H9 (cell line): ENCODE results near the gene VGLL1. TPM values are rescaled to one million over a fixed set of nuclear protein-coding genes. Genes with fewer than 3 reads are reported as not detected.

Experiments used
- DNase-seq: peaks from one replicate; pipeline ENCODE4 v3.0.0-alpha.2; 2017
- H2AFZ ChIP-seq: one replicate; pipeline ENCODE4 v1.6.1; 2013; ENCODE audit warnings: mild to moderate bottlenecking, low read length, control low read depth, moderate library complexity
- H2AK5ac ChIP-seq: 2 replicates; pipeline ENCODE4 v1.6.1; 2013; ENCODE audit warnings: low read length, control low read depth, mixed read lengths; ENCODE audit not compliant: insufficient read length
- H2BK120ac ChIP-seq: one replicate; pipeline ENCODE4 v1.6.1; 2013; ENCODE audit warnings: low read depth, mild to moderate bottlenecking, low read length, control low read depth, inconsistent platforms; ENCODE audit not compliant: poor library complexity, severe bottlenecking
- H2BK12ac ChIP-seq: 2 replicates; pipeline ENCODE4 v1.6.1; 2013; ENCODE audit warnings: low read length, control low read depth, mixed read lengths, low read depth; ENCODE audit not compliant: insufficient read length
- H2BK15ac ChIP-seq: 2 replicates; pipeline ENCODE4 v1.6.1; 2013; ENCODE audit warnings: low read depth, low read length, control low read depth
- H2BK20ac ChIP-seq: one replicate; pipeline ENCODE4 v1.6.1; 2013; ENCODE audit warnings: low read depth, mild to moderate bottlenecking, low read length, control low read depth, inconsistent platforms; ENCODE audit not compliant: poor library complexity, severe bottlenecking
- H2BK5ac ChIP-seq: 2 replicates; pipeline ENCODE4 v1.6.1; 2013; ENCODE audit warnings: low read length, control low read depth, mixed read lengths; ENCODE audit not compliant: insufficient read length
- H3K14ac ChIP-seq: 2 replicates; pipeline ENCODE4 v1.6.1; 2013; ENCODE audit warnings: low read length, control low read depth; ENCODE audit not compliant: insufficient read depth
- H3K18ac ChIP-seq: 2 replicates; pipeline ENCODE4 v1.6.1; 2013; ENCODE audit warnings: low read depth, mild to moderate bottlenecking, mixed read lengths, low read length, control low read depth; ENCODE audit not compliant: insufficient read length
- H3K23ac ChIP-seq: 2 replicates; pipeline ENCODE4 v1.6.1; 2013; ENCODE audit warnings: low read length, control low read depth, mixed read lengths, low read depth; ENCODE audit not compliant: insufficient read length
- H3K23me2 ChIP-seq: 2 replicates; pipeline ENCODE4 v1.6.1; 2013; ENCODE audit warnings: low read depth, mild to moderate bottlenecking, mixed read lengths, low read length, control low read depth; ENCODE audit not compliant: insufficient read length, poor library complexity, severe bottlenecking
- H3K27ac ChIP-seq: 2 replicates; pipeline ENCODE4 v1.5.1; 2013; ENCODE audit warnings: low read length, control low read depth, mixed read lengths, low read depth; ENCODE audit not compliant: insufficient read length
- H3K27me3 ChIP-seq: 2 replicates; pipeline ENCODE4 v1.6.1; 2013; ENCODE audit warnings: low read length, control low read depth, inconsistent platforms; ENCODE audit not compliant: insufficient read depth
- H3K4ac ChIP-seq: 2 replicates; pipeline ENCODE4 v1.6.1; 2013; ENCODE audit warnings: low read depth, mild to moderate bottlenecking, control low read depth, inconsistent platforms, low read length, moderate library complexity
- H3K4me1 ChIP-seq: 2 replicates; pipeline ENCODE4 v1.6.1; 2013; ENCODE audit warnings: low read length, control low read depth, inconsistent platforms; ENCODE audit not compliant: insufficient read depth
- H3K4me2 ChIP-seq: 2 replicates; pipeline ENCODE4 v1.6.1; 2013; ENCODE audit warnings: low read length, control low read depth, mixed read lengths; ENCODE audit not compliant: insufficient read length, insufficient read depth
- H3K56ac ChIP-seq: 2 replicates; pipeline ENCODE4 v1.6.1; 2013; ENCODE audit warnings: low read depth, mild to moderate bottlenecking, mixed read lengths, low read length, control low read depth; ENCODE audit not compliant: insufficient read length
- H3K79me1 ChIP-seq: 2 replicates; pipeline ENCODE4 v1.6.1; 2013; ENCODE audit warnings: low read depth, mild to moderate bottlenecking, moderate library complexity, low read length, control low read depth, inconsistent platforms; ENCODE audit not compliant: insufficient read depth, poor library complexity, severe bottlenecking
- H3K79me2 ChIP-seq: 2 replicates; pipeline ENCODE4 v1.6.1; 2013; ENCODE audit warnings: low read length, control low read depth, inconsistent platforms; ENCODE audit not compliant: insufficient read depth
- H3K9ac ChIP-seq: 2 replicates; pipeline ENCODE4 v1.6.1; 2013; ENCODE audit warnings: low read length, control low read depth, mixed read lengths; ENCODE audit not compliant: insufficient read length; ENCODE audit errors: extremely low read depth
- H3K9me3 ChIP-seq: one replicate; pipeline ENCODE4 v1.6.1; 2013; ENCODE audit warnings: low read depth, low read length, inconsistent platforms; ENCODE audit not compliant: control insufficient read depth
- H3T11ph ChIP-seq: one replicate; pipeline ENCODE4 v1.6.1; 2013; ENCODE audit warnings: mild to moderate bottlenecking, low read length, control low read depth, inconsistent platforms
- H4K20me1 ChIP-seq: one replicate; pipeline ENCODE4 v1.6.1; 2013; ENCODE audit not compliant: control insufficient read depth, insufficient read length, insufficient read depth
- H4K5ac ChIP-seq: 2 replicates; pipeline ENCODE4 v1.6.1; 2013; ENCODE audit warnings: low read depth, mild to moderate bottlenecking, mixed read lengths, low read length, control low read depth; ENCODE audit not compliant: insufficient read length
- H4K8ac ChIP-seq: replicated peaks from 2 replicates; pipeline ENCODE4 v1.6.1; 2013; ENCODE audit warnings: low read length, control low read depth, mixed read lengths, low read depth; ENCODE audit not compliant: insufficient read length
- H4K91ac ChIP-seq: 2 replicates; pipeline ENCODE4 v1.6.1; 2013; ENCODE audit warnings: low read depth, mild to moderate bottlenecking, moderate library complexity, mixed read lengths, low read length, control low read depth; ENCODE audit not compliant: insufficient read length
- H3K27ac Mint-ChIP-seq, 3 experiments: 2 replicates in 2 of 3; 3 replicates in 1 of 3; pipeline ENCODE4 v1.8.0; 2020 to 2021; ENCODE audit warnings: mixed read lengths in 3 of 3, mild to moderate bottlenecking in 1 of 3, moderate library complexity in 1 of 3
- H3K27me3 Mint-ChIP-seq: 2 replicates; pipeline ENCODE4 v1.8.0; 2021; ENCODE audit warnings: low read depth, mild to moderate bottlenecking, moderate library complexity, mixed read lengths
- H3K36me3 Mint-ChIP-seq, 3 experiments: 2 replicates in 2 of 3; 3 replicates in 1 of 3; pipeline ENCODE4 v1.8.0; 2020 to 2021; ENCODE audit warnings: low read depth in 3 of 3, mixed read lengths in 3 of 3; ENCODE audit not compliant: insufficient read depth in 1 of 3
- H3K4me1 Mint-ChIP-seq, 2 experiments: 2 replicates each; pipeline ENCODE4 v1.8.0; 2020; ENCODE audit warnings: mixed read lengths in 2 of 2
- H3K4me3 Mint-ChIP-seq, 2 experiments: 2 replicates in 1 of 2; 3 replicates in 1 of 2; pipeline ENCODE4 v1.8.0; 2020 to 2021; ENCODE audit warnings: mild to moderate bottlenecking in 2 of 2, mixed read lengths in 2 of 2, moderate library complexity in 1 of 2
- H3K9me3 Mint-ChIP-seq, 2 experiments: 2 replicates in 1 of 2; 3 replicates in 1 of 2; pipeline ENCODE4 v1.8.0; 2020; ENCODE audit warnings: mild to moderate bottlenecking in 2 of 2, mixed read lengths in 2 of 2, moderate library complexity in 1 of 2
- WGBS: extraction: QIAGEN DNeasy Blood & Tissue Kit; methylation state at CpG from one replicate; pipeline ENCODE4 v1.1.7; 2013; ENCODE audit warnings: missing lambda C conversion rate, low lambda C conversion rate, mixed read lengths; ENCODE audit not compliant: insufficient read length; ENCODE audit errors: extremely low coverage; 5-methylcytosine and 5-hydroxymethylcytosine counted together
- total RNA-seq: library from RNA; stranded (reverse); gene quantifications from 2 replicates; pipeline ENCODE4 v1.2.1, GENCODE V29; 2021
- TF ChIP-seq, protein P1 (sequence below): fragments of 200-600 bp; sonication (generic); conservative IDR thresholded peaks from 3 replicates; pipeline ENCODE4 v1.8.0; 2021; ENCODE audit warnings: antibody characterized with exemption, mild to moderate bottlenecking

The VGLL1 gene
- total RNA-seq, 1 experiment from 2014 or later: not detected

DNA sequence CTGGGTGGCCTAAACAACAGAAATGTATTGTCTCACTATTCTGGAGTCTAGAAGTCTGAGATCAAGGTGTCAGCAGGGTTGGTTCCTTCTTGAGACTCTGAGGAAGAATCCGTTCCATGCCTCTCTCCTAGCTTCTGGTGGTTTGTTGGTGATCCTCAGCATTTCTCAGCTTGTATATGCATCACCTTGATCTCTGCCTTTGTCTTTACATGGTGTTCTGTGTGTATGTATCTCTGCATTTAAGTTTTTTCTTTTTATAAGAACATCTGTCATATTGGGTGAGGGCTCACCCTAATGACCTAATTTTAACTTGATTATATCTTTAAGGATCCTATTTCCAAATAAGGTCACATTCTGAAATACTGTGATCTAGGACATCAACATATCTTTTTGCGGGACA lies 65.3 kb downstream of the VGLL1 start:
- no peaks in the 10 kb centered on the region for H3K27me3 ChIP-seq
- no CpG with 5 or more reads among the region's 2 CpGs for WGBS
- Mint-ChIP-seq H3K27me3 (no peaks in the 10 kb centered on the region; the same call in 1 of the 2 replicates), H3K9me3 (peaks cover 49 to 72% of the 10 kb centered on the region in 2 experiments), H3K27ac (no peak overlapping the region), H3K36me3 (no peaks in the 10 kb centered on the region; a peak in 1 of 7 replicates), H3K4me3 (no peak overlapping the region), H3K4me1 (no peaks in the 10 kb centered on the region)
- no peaks in the 10 kb centered on the region for H3K4me1 ChIP-seq
- H3K9ac ChIP-seq: no peak overlapping the region
- H3K4me2 ChIP-seq: no peak overlapping the region
- no peak overlapping the region for H4K5ac ChIP-seq
- H2BK20ac ChIP-seq: no peak overlapping the region
- H4K8ac ChIP-seq: no peak overlapping the region
- H3K79me1 ChIP-seq: no peaks in the 10 kb centered on the region
- no peak overlapping the region for H2BK15ac ChIP-seq
- H4K20me1 ChIP-seq: no peaks in the 10 kb centered on the region
- no peak overlapping the region for H2AFZ ChIP-seq
- no peak overlapping the region for H4K91ac ChIP-seq
- H3K27ac ChIP-seq: no peak overlapping the region
- no peak overlapping the region for H3K14ac ChIP-seq
- no peak overlapping the region for H3K56ac ChIP-seq
- no peak for DNase-seq
- no peaks in the 10 kb centered on the region for H3K23me2 ChIP-seq
- no peak overlapping the region for H3K4ac ChIP-seq
- no peak overlapping the region for H2BK120ac ChIP-seq
- H3K9me3 ChIP-seq: peaks cover 20% of the 10 kb centered on the region
- no peaks in the 10 kb centered on the region for H3K79me2 ChIP-seq
- TF ChIP-seq, protein P1, sequence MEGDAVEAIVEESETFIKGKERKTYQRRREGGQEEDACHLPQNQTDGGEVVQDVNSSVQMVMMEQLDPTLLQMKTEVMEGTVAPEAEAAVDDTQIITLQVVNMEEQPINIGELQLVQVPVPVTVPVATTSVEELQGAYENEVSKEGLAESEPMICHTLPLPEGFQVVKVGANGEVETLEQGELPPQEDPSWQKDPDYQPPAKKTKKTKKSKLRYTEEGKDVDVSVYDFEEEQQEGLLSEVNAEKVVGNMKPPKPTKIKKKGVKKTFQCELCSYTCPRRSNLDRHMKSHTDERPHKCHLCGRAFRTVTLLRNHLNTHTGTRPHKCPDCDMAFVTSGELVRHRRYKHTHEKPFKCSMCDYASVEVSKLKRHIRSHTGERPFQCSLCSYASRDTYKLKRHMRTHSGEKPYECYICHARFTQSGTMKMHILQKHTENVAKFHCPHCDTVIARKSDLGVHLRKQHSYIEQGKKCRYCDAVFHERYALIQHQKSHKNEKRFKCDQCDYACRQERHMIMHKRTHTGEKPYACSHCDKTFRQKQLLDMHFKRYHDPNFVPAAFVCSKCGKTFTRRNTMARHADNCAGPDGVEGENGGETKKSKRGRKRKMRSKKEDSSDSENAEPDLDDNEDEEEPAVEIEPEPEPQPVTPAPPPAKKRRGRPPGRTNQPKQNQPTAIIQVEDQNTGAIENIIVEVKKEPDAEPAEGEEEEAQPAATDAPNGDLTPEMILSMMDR: no peak
- no peak overlapping the region for H2BK12ac ChIP-seq
- no peak overlapping the region for H2AK5ac ChIP-seq
- H3K23ac ChIP-seq: no peak overlapping the region
- no peak overlapping the region for H2BK5ac ChIP-seq
- H3K18ac ChIP-seq: no peak overlapping the region
- H3T11ph ChIP-seq: no peak overlapping the region
